KMS-11 (cell line): Measurements from ENCODE around the gene PROX2.

Experiments
- H2AFZ ChIP-seq: fragments of 200-600 bp; sonication (generic); 2 replicates; pipeline ENCODE4 v1.6.1; 2016; ENCODE audit warnings: antibody characterized with exemption, mixed run types, low read depth
- H3K27ac ChIP-seq: fragments of 200-600 bp; sonication (generic); 2 replicates; pipeline ENCODE4 v1.6.1; 2016; ENCODE audit warnings: mild to moderate bottlenecking, mixed run types
- H3K27me3 ChIP-seq: fragments of 200-600 bp; sonication (generic); 2 replicates; pipeline ENCODE4 v1.6.1; 2017; ENCODE audit warnings: mild to moderate bottlenecking, low read depth, mixed run types, moderate library complexity; ENCODE audit not compliant: insufficient read depth
- H3K36me3 ChIP-seq: fragments of 200-600 bp; sonication (generic); 2 replicates; pipeline ENCODE4 v1.6.1; 2017; ENCODE audit warnings: mild to moderate bottlenecking, mixed run types; ENCODE audit not compliant: insufficient read depth
- H3K4me1 ChIP-seq: fragments of 200-600 bp; sonication (generic); 2 replicates; pipeline ENCODE4 v1.6.1; 2016; ENCODE audit warnings: mild to moderate bottlenecking, low read depth, mixed run types; ENCODE audit not compliant: poor library complexity, severe bottlenecking
- H3K4me2 ChIP-seq: fragments of 200-600 bp; sonication (generic); 2 replicates; pipeline ENCODE4 v1.7.0; 2016; ENCODE audit warnings: mild to moderate bottlenecking, mixed run types
- H3K4me3 ChIP-seq: fragments of 200-600 bp; sonication (generic); IDR thresholded peaks from 2 replicates; pipeline ENCODE4 v1.6.1; 2017; ENCODE audit warnings: low read depth, low read length, mixed read lengths; ENCODE audit not compliant: insufficient read depth
- H3K79me2 ChIP-seq: fragments of 200-600 bp; sonication (generic); 2 replicates; pipeline ENCODE4 v1.6.1; 2016; ENCODE audit warnings: low read depth, mixed run types; ENCODE audit not compliant: insufficient read depth
- H3K9ac ChIP-seq: fragments of 200-600 bp; sonication (generic); 2 replicates; pipeline ENCODE4 v1.6.1; 2016; ENCODE audit warnings: mild to moderate bottlenecking, mixed run types
- H4K20me1 ChIP-seq: fragments of 200-600 bp; sonication (generic); 2 replicates; pipeline ENCODE4 v1.6.1; 2016; ENCODE audit warnings: mild to moderate bottlenecking, mixed run types; ENCODE audit not compliant: insufficient read depth
- CTCF ChIP-seq: fragments of 200-600 bp; sonication (generic); conservative IDR thresholded peaks from 2 replicates; pipeline ENCODE4 v1.6.1; 2017; ENCODE audit warnings: low read depth, mild to moderate bottlenecking, antibody characterized with exemption, low read length, moderate library complexity, mixed read lengths

PROX2 gene

GRCh38 chr14:74865156-74865555, 10.8 kb downstream of the PROX2 start:
- H3K36me3 ChIP-seq, result no peaks in the 10 kb centered on the region

GRCh38 chr14:74864198-74864597, 11.7 kb downstream of the PROX2 start:
- no peaks in the 10 kb centered on the region for H3K27me3 ChIP-seq
- no peak overlapping the region for H3K9ac ChIP-seq
- no peaks in the 10 kb centered on the region for H3K36me3 ChIP-seq
- H3K79me2 ChIP-seq, result no peaks in the 10 kb centered on the region
- H3K4me3 ChIP-seq, result no peak overlapping the region
- no peak for TF ChIP-seq CTCF
- H4K20me1 ChIP-seq, result no peaks in the 10 kb centered on the region
- H3K4me1 ChIP-seq, result peaks cover 5% of the 10 kb centered on the region
- no peak overlapping the region for H2AFZ ChIP-seq
- no peak overlapping the region for H3K4me2 ChIP-seq
- H3K27ac ChIP-seq, result no peak overlapping the region

More at GRCh38 chr14:74865156-74865555, 10.8 kb downstream of the PROX2 start:
- H2AFZ ChIP-seq, result no peak overlapping the region
- H3K4me2 ChIP-seq, result no peak overlapping the region
- no peak overlapping the region for H3K9ac ChIP-seq
- TF ChIP-seq CTCF, result no peak
- H4K20me1 ChIP-seq, result no peaks in the 10 kb centered on the region
- no peak overlapping the region for H3K4me3 ChIP-seq
- no peaks in the 10 kb centered on the region for H3K27me3 ChIP-seq
- H3K79me2 ChIP-seq, result no peaks in the 10 kb centered on the region
- H3K4me1 ChIP-seq, result peaks cover 5% of the 10 kb centered on the region
- no peak overlapping the region for H3K27ac ChIP-seq

- H3K9ac ChIP-seq, result no peak overlapping the region
- H2AFZ ChIP-seq, result no peak overlapping the region
- TF ChIP-seq CTCF, result no peak
- no peak overlapping the region for H3K27ac ChIP-seq
- H3K79me2 ChIP-seq, result no peaks in the 10 kb centered on the region
- H3K27me3 ChIP-seq, result no peaks in the 10 kb centered on the region
- peaks cover 5% of the 10 kb centered on the region for H3K4me1 ChIP-seq
- H3K4me2 ChIP-seq, result no peak overlapping the region
- no peak overlapping the region for H3K4me3 ChIP-seq
- no peaks in the 10 kb centered on the region for H4K20me1 ChIP-seq
- H3K36me3 ChIP-seq, result no peaks in the 10 kb centered on the region
These were observed 12.7 kb downstream of the PROX2 start for GRCh38 chr14:74863274-74863673.

GRCh38 chr14:74861734-74862090, 14.2 kb downstream of the PROX2 start:
- H3K27me3 ChIP-seq, result no peaks in the 10 kb centered on the region
- H3K4me1 ChIP-seq, result peaks cover 5% of the 10 kb centered on the region
- H3K4me2 ChIP-seq, result no peak overlapping the region
- no peak overlapping the region for H3K9ac ChIP-seq
- H4K20me1 ChIP-seq, result no peaks in the 10 kb centered on the region
- H3K36me3 ChIP-seq, result no peaks in the 10 kb centered on the region
- H3K79me2 ChIP-seq, result no peaks in the 10 kb centered on the region
- H3K27ac ChIP-seq, result no peak overlapping the region
- no peak overlapping the region for H2AFZ ChIP-seq
- no peak for TF ChIP-seq CTCF
- no peak overlapping the region for H3K4me3 ChIP-seq
